Kasumi-1 (cell line): Measurements from ENCODE around the gene FAAP100.
A peak's percentile ranks its signal among the peaks of the same experiment; 100 is the strongest.
"Not testable (repeated sequence)": the region's sequence is repeated elsewhere in the genome, so short reads cannot be mapped to it uniquely, and the experiment has no call there.

Experiments used
- DNase-seq, 2 experiments: peaks; one replicate each; lab custom pipeline; 2025; lab: John Stamatoyannopoulos, UW

FAAP100 gene, protein sequence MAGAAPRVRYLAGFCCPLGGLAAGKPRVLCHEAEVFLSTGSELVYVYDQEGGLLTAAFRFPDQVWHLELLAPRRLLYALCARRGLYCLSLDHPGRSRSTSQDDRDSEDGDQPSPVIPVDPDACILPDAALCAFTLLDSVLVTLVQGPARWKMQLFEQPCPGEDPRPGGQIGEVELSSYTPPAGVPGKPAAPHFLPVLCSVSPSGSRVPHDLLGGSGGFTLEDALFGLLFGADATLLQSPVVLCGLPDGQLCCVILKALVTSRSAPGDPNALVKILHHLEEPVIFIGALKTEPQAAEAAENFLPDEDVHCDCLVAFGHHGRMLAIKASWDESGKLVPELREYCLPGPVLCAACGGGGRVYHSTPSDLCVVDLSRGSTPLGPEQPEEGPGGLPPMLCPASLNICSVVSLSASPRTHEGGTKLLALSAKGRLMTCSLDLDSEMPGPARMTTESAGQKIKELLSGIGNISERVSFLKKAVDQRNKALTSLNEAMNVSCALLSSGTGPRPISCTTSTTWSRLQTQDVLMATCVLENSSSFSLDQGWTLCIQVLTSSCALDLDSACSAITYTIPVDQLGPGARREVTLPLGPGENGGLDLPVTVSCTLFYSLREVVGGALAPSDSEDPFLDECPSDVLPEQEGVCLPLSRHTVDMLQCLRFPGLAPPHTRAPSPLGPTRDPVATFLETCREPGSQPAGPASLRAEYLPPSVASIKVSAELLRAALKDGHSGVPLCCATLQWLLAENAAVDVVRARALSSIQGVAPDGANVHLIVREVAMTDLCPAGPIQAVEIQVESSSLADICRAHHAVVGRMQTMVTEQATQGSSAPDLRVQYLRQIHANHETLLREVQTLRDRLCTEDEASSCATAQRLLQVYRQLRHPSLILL

DNA sequence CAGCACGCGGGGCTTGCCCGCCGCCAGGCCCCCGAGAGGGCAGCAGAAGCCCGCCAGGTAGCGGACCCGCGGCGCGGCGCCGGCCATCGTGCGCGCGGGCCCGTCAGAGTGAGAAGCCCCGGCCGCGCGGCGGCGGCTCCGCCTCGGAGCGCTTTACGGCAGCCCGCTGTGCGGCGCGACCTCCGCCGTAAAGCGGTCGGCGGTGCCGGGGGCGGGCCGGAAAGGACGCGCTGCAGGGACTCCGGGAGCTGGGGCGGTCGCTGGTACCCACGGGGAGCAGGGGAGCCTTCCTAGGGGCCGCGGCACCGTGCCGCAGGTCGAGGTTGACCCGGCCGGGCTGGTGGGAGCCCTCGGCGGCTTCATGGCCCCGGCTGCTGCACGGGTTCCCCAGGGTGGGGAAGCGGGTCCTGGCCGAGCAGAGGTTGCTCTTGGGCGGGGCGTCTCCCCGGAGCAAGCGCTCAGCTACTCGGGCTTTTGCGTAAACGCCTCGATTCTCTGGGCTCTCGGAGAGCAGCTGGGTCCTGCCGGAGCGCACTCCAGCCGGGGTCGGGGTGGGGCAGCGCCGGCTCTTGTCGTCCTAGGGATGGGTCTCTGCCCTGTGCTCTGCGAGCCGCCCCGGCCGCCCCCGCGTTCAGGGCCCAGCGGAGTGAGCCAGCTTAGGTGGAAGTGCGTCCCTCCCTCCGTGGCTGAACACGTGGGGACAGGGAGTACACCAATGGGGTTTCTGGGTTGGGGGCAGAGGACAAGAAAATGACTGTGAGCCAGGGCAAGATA lies at the start of gene FAAP100:
Gene FAAP100, minus strand, starts transcription at position 110 of the 774 bp plus-strand sequence. Its CDS starts 23 bp downstream, at position 87.
- DNase-seq = peak; percentile 68 to 83

DNA sequence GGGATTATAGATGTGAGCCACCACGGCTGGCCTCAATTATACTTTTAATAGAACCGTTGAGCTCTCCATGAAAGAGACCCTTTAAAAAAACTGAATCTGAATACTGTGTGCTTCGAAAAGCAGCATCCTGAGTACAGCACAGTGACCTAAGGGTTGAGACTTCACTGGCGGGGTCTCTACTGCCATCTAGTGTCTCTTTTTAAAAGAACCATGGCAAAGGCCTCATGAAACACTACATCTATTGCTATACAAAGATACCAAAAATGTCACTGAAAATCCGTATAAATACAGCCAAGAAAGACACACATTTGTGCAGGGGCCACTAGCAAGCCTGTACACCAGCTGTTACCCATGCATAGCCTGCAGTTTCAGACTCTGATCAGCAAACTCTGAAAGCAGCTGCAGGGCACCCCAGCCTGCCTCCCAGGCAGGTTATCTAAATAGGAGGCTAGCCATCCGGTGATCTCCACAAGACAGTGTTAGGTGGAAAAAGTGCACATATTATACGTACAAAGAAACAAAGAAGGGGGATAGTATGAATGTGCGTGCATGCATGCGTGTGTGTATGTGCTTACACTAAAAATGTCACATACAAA lies 49.5 kb upstream of the FAAP100 start:
- DNase-seq = peak; percentile 92 to 94

DNA sequence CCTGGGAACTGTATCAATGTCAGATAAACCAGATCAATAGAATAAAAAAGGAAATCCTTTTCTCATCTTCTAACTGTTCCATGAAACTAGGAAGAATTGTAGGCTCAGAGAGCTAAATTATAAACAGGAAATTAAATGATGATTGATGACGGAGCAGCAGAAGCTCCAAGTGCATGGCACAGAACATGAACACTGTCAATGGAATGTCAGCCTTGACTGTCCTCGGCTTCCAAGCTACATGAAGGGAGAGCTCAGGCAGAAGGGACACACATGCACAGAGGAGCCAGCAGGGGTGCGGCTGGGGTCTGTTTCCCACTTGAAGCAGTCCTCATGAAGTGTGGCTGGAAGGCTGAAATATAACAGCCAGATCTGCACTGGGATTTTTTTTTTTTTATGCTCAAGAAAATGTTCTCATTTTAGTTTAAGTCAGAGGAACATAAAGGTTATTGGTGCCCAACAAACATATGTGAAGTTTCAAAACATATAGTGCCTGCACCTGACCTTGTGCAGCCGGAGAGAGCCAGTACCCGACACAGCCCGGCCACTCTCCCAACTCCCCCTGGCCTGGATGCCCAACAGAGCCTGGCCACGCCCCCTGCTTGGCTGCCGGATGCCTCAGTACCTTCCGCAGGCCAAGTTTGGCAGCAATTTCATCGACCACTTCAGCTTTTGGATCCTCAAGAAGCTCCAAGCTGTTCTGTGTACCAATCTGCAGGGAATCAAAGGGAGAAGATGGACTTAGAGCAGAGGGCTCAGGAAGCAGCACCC lies 47.8 kb upstream of the FAAP100 start:
- no peak for DNase-seq

DNA sequence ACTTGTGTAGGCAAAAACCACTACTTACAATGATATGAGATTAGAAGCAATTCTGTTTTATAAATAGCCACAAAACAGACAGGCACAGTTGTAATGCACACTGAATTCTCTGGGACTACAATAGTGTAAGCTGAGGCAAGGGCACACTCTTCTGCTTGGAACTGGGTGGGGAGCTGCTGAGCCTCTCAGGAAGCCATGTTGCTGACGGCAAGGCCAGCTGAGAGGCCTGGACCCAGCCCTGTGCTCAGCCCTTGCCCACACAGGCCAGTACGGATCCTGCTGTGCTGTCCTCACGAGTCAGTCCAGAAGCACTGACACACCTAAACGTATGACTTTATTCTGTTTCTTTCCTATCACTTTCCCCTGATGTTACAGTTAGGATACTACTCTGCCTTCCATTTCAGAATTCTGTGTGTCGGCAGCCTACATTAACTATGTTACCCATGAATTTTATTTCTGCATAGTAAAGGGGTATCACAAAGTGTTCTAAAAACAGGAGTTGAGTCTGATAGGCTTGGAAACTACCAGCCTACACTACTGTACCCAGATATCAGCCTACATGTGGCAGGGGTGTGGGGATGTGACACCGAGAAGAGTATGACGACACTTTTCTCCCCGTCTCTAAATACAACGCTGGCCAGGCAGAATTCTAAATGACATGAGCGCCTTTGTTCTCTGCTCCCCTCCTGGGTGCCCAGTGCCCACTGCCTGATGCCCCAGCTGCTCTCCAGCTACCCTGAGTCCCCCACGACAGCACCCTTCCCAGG lies 41.1 kb upstream of the FAAP100 start:
- DNase-seq = no peak

DNA sequence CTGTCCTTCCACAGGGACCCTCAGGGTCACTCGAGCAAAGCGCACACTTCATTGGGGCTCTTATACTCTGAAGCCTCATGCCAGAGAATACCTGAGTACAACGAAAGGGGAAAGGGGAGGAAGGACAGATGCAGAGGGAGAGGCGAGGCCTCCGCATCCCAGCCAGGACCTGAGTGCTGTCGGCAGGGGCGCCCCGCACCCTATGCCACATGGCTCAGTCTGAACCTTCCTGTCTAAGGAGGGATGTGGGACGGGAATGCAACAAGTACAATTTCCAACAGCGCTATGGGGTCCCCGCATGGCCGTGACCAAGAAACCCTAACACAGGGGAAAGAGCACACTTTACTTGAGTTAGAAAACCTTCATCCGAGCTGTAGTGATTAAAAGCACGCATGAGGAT lies 39.8 kb upstream of the FAAP100 start:
- DNase-seq = no peak

DNA sequence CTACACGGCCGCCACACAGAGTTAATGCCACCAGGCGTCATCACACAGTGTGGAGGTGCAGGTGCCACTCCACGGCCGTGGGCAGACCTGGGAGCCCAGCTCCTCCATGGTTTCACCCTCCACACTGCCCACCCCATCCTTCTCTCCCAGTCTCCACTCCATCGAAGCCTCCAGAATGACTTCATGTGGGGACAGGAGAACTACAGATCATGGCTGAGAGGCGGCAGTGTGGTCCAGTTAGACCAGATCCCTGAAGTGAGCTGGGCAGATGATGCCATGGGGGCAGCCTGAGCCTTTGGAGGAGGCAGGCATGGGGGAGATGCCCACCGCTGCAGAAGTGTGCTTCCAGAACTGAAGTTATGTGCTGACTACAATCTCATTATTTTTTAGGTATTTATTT lies 38.0 kb upstream of the FAAP100 start:
- DNase-seq = no peak

DNA sequence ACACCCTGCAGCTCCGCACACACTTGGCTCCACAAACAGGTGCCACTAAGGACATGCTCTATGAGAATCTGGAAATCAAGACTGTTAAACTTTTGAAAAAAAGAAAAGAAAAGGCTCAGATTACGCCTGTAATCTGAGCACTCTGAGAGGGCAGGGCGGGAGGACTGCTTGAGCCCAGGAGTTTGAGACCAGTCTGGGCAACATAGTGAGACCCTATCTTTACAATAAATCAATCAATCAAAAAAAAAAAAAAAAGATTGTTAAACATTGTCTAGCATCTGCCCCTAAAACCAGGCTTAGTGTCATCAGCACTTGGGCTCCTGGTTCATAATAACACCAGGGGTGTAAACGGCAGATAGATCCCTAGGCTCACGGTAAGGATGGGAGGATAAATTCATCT lies 37.5 kb upstream of the FAAP100 start:
- no peak for DNase-seq

DNA sequence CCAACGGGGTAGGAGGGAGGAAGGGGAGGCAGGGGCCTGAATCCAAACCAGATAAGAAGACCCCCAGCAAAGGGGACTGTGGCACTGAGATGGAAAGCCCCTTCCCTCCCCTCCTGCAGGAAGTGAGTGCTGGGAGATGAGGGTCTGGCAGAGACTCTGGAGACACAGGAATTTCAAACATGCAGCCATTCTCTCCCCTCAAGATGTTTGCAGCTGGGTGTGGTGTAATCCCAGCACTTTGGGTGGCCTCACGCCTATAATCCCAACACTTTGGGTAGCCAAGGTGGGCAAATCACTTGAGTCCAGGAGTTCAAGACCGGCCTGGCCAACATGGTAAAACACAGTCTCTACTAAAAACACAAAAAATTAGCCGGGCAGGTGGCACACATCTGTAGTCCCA lies 33.9 kb upstream of the FAAP100 start:
- no peak for DNase-seq

DNA sequence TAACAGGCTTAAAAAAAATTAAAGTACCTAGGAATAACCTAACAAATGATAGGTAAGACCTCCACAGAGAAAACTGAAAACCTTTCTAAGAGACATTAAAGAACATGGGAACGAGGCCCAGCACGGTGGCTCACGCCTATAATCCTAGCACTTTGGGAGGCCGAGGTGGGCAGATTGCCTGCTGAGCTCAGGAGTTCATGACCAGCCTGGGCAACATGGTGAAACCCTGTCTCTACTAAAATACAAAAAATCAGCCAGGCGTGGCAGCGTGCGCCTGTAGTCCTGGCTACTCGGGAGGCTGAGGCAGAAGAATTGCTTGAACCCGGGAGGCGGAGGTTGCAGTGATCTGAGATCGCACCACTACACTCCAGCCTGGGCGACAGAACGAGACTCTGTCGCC lies 32.6 kb upstream of the FAAP100 start:
- DNase-seq = not testable (repeated sequence)

DNA sequence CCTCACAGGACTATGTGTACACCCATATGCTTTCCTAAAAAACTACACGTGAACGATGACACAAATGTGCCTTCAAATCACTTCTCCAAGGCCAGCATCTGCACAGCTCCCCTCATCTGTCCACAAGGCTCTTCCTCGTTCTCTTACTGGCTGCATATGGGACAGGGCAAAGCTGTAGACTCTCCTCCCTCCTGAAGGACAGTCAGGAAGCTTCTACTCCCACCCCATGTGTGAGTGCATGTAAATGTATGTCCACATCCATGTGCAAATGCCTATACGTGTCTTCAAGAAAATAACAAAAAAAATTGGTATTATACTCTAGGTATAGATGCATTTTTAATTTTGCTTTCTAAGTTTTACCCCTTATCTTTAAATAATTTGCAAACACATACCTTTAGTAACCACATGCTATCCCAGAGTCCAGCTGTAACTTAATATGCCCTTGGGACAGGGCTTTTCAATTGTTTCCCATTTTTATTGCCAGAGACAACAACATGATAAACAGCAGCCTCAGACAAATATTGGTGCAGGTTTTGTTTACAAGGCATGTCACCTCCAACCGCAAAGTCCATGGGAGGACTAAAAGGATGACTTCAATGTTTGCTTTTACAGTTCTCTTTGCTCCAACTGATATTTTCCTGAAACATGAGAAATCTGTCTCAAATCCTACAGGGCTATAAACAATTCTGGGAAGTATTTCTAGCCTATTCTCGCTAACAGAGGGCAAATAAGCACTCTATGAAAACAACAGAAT lies 31.6 kb upstream of the FAAP100 start:
- DNase-seq = no peak

DNA sequence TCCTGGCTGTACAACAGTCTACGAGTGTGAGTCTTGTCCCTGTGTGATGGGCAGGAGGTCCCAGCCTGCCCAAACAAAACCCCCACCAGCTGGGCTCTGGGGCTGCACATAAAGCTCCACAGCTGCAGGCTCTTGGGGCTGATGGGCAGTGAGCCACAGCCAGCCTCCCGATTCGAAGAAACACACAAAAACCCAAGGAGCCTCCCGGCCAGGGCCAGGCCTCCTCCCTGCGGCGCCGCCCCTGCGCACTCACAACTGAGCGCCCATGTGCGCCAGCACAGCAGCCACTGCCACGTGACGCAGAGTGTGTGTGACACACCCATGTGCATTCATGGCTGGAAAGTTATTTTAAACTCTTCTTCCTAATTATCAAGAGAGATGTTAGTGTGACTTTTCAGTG lies 30.6 kb upstream of the FAAP100 start:
- DNase-seq = no peak

DNA sequence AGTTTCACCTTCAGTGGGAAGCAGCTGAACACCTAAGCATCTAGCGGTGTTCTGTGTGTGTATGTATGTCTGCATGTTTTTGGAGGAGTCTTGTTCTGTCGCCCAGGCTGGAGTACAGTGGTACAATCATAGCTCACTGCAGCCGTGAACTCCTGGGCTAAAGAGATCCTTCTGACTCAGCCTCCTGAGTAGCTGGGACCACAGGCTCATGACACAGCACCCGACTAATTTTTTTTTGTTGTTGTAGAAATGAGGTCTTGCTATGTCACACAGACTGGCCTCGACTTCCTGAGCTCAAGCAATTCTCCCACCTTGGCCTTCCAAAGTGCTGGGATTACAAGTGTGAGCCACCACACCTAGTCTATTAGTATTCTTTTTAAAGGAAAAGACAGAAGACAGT lies 30.2 kb upstream of the FAAP100 start:
- no peak for DNase-seq

DNA sequence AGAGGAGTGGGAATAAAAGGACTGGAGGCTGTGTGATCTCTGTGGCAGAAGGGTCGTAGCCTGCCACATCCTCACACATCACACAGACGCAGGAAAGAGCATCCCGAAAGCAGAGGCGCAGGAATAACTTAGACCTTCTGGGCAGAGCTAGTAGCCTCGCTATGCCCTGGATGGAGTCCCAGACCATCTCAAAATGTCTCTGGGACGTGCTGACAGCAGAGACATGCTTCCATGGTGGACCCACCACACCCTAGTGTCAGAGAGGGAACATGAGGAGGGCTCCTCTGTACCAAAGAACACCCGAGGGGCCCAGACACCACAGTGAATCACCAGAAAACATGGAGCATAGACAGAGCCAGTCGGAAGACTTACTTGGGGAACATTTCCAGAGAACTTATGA lies 29.6 kb upstream of the FAAP100 start:
- DNase-seq = no peak

DNA sequence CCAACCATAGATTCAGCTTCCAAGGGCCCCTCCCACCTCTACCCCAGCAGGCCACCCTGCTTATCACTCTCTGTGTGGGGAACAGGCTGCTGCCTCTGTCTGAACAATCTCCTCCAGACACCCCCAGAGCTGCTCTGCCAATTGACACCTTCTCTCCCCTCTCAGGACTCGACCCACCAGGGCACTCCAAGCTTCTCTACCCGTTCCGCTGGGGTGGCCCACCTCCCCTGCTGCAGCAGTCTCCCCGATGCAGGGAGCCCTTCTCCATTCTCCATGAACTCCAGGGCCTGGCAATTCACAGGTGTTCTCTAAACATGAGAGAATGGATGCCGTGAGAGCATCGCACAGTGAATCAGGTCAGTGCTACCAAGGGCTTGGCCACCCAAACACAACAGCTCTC lies 28.3 kb upstream of the FAAP100 start:
- DNase-seq = no peak

DNA sequence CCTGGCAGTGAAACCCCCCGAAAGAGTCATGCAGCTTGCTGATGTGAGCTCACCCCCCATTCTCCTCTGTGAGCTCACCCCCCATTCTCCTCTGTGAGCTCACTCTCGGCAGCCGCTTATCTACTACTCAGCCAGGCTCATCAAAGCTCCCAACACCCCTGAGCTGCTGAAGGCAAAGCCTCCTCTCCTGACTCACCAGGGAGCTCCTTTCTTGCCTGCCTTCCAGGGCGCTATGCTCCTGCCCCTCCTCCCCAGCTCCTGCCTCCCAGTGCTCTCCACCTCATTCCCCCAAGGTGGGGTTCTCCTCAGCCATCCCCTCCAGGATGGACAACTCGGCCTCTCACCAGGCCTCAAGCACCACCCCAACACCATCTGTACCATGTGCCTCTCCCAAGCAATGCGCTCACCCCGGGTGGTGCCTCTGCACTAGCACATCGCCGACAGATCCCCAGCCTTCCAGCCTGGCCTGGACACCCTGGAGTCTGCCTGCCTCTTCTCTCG lies 27.7 kb upstream of the FAAP100 start:
- no peak for DNase-seq

DNA sequence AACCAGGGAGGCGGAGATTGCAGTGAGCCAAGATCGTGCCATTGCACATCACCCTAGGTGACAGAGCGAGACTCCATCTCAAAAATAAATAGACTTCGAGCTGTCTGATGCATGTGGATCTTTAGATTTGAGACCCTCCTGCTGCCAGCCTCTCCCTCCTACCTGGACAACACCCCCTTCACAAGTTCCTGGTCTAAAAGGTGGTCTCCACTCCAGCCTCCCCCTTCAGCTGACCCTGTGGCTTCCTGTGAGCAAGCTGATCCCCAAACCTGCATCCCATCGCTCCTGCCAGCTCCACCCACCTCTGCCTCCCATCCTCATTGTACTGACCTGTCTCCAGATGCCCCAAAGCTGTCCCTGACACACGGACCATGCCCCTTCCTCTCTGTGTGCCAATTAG lies 27.1 kb upstream of the FAAP100 start:
- DNase-seq = no peak

DNA sequence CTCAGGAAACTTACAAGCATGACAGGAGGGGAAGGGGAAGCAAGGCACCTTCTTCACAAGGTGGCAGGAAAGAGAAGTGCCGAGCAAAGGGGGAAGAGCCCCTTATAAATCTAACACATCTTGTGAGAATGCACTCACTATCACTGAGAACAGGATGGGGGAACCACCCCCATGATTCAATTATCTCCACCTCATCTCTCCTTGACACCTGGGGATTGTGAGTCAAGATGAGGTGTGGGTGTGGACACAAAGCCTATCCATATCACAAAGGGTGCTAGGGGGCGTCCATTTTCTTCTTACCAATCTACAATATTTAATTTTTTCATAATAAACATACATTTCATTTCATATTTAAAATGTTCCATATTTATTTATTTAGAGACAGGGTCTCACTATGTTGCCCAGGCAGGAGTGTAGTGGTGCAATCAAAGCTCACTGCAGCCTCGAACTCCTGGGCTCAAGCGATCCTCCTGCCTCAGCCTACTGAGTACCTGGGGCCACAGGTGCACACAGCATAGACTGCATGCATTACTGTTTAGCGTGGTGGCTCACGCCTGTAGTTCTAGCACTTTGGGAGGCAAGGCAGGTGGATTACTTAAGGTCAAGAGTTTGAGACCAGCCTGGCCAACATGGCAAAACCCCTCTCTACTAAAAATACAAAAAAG lies 26.5 kb upstream of the FAAP100 start:
- no peak for DNase-seq

DNA sequence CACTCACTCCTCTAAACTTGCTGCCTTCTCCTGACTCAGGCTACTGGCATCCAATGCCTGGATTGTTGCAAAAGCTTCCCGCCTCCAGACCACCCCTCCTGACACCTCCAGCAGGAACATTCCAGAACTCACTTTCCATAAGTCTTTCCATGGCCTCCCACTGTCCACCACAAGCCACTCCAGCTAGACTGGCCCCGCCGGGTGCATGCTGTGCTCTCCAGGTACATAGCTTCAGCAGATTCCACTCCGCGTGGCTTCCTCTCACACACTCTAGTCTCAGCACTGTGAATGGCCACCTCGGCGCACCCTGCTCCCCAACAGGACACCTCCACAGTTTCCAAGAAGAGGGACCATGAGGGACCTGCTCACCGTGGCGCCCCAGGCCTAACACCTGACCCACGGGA lies 25.9 kb upstream of the FAAP100 start:
- DNase-seq = no peak
